H1 (cell line): Measurements from ENCODE around the gene EEF2.

Experiments
- CBX5 ChIP-seq: fragments of 300-800, 300-1000 bp; sonication (generic); IDR thresholded peaks from 2 replicates; pipeline ENCODE4 v1.7.1; 2016; ENCODE audit warnings: antibody characterized with exemption, low read length, low read depth
- CTCF ChIP-seq, 3 experiments: IDR thresholded peaks; 1 replicate in 2 of 3; 2 replicates in 1 of 3; pipeline versions ENCODE4 v1.5.1 to v1.6.1; 2011; ENCODE audit warnings: low read length in 3 of 3, mild to moderate bottlenecking in 3 of 3, inconsistent platforms in 2 of 3, low read depth in 1 of 3, moderate library complexity in 1 of 3; ENCODE audit not compliant: insufficient read depth in 1 of 3; ENCODE audit errors: control extremely low read depth in 1 of 3
- POLR2AphosphoS5 ChIP-seq: IDR thresholded peaks from 2 replicates; pipeline ENCODE4 v1.6.1; 2011; ENCODE audit warnings: low read depth, low read length
- SP1 ChIP-seq: IDR thresholded peaks from 2 replicates; pipeline ENCODE4 v1.6.1; 2011; ENCODE audit warnings: low read depth, low read length

GRCh38 chr19:3944018-3944721 lies 41.1 kb downstream of the EEF2 start:
- TF ChIP-seq SP1: no peak
- no peak for TF ChIP-seq CTCF (IDR thresholded peaks at IDR 0.05; ENCODE audit: control extremely low read depth in 1 of 3, insufficient read depth in 1 of 3, low read depth in 1 of 3, low read length in 3 of 3)
- no peak for TF ChIP-seq POLR2AphosphoS5
- TF ChIP-seq CBX5: no peak
